ENCODE measurements around the gene PRKAA2. TPM values are rescaled to one million over a fixed set of nuclear protein-coding genes. Genes with fewer than 3 reads are reported as not detected.
A peak's percentile ranks its signal among the peaks of the same experiment; 100 is the strongest.

PRKAA2 gene
- total and polyA plus RNA-seq, 8 donors = 0.93 to 15.4 (median 5.8) TPM

- H3K36me3 ChIP-seq = no peaks in the 10 kb centered on the region
- peak in 1 of 2 donors; percentile 19 for DNase-seq
- intact Hi-C loops (cut with DNase I; ENCODE audit: low total_unique reads) = no loop called here
- no peak overlapping the region for H3K4me3 ChIP-seq
- peaks cover 0 to 18% (median 9%) of the 10 kb centered on the region in 3 donors for H3K27me3 ChIP-seq
- H3K27ac ChIP-seq = peak overlapping the region in 2 of 5 donors; percentile 74 to 87
- H3K4me1 ChIP-seq = peaks cover 5 to 43% (median 24%) of the 10 kb centered on the region in 4 donors
- TF ChIP-seq CTCF (IDR thresholded peaks at IDR 0.05) = no peak
- no peak for TF ChIP-seq POLR2AphosphoS5 (IDR thresholded peaks at IDR 0.05)
- no peak for TF ChIP-seq EP300 (IDR thresholded peaks at IDR 0.05)
- TF ChIP-seq POLR2A (IDR thresholded peaks at IDR 0.05) = no peak
- no peaks in the 10 kb centered on the region for H3K9me3 ChIP-seq
Measured at GRCh38 chr1:56643661-56644060, 1.5 kb upstream of the PRKAA2 start.

- intact Hi-C loops (cut with DNase I; ENCODE audit: low total_unique reads) = no loop called here
- H3K4me3 ChIP-seq = peak overlapping the region; percentile 71 to 82 (median 74)
- no peaks in the 10 kb centered on the region for H3K36me3 ChIP-seq
- H3K4me1 ChIP-seq = peaks cover 5 to 39% (median 21%) of the 10 kb centered on the region in 4 donors
- TF ChIP-seq POLR2AphosphoS5 (IDR thresholded peaks at IDR 0.05) (no peak), EP300 (IDR thresholded peaks at IDR 0.05) (no peak), POLR2A (IDR thresholded peaks at IDR 0.05) (no peak), CTCF (IDR thresholded peaks at IDR 0.05) (no peak)
- H3K27me3 ChIP-seq = peaks cover 0 to 18% (median 9%) of the 10 kb centered on the region in 3 donors
- 6 to 11% (median 8%) methylated on average over 23 of the region's 23 CpGs for WGBS, 5 donors
- peak overlapping the region; percentile 74 to 87 (median 82) for H3K27ac ChIP-seq
- no peaks in the 10 kb centered on the region for H3K9me3 ChIP-seq
- DNase-seq = peak in 1 of 2 donors; percentile 42
Measured at GRCh38 chr1:56644064-56644918, 823 bp upstream of the PRKAA2 start.

- 3 to 9% (median 4%) methylated on average over 16 to 18 of the region's 18 CpGs for WGBS, 5 donors
- H3K9me3 ChIP-seq = no peaks in the 10 kb centered on the region
- H3K27ac ChIP-seq = peak overlapping the region; percentile 74 to 87 (median 82)
- peak overlapping the region; percentile 71 to 82 (median 74) for H3K4me3 ChIP-seq
- H3K4me1 ChIP-seq = peaks cover 5 to 34% (median 18%) of the 10 kb centered on the region in 4 donors
- TF ChIP-seq POLR2A (IDR thresholded peaks at IDR 0.05) = no peak
- H3K36me3 ChIP-seq = no peaks in the 10 kb centered on the region
- peaks cover 0 to 18% (median 9%) of the 10 kb centered on the region in 3 donors for H3K27me3 ChIP-seq
- DNase-seq = peak; percentile 29 to 47
- intact Hi-C loops (cut with DNase I; ENCODE audit: low total_unique reads) = no loop called here
Measured at GRCh38 chr1:56645677-56646305, 677 bp downstream of the PRKAA2 start.

GRCh38 chr1:56646611-56647010, 1.5 kb downstream of the PRKAA2 start:
- 28 to 46% (median 36%) methylated on average over 3 of the region's 3 CpGs for WGBS, 5 donors
- Histone ChIP-seq H3K27me3 (peaks cover 0 to 18% (median 9%) of the 10 kb centered on the region in 3 donors), H3K27ac (peak overlapping the region in 2 of 5 donors; percentile 74 to 87), H3K9me3 (no peaks in the 10 kb centered on the region), H3K4me3 (peak overlapping the region in 2 of 4 donors; percentile 75 to 82), H3K4me1 (peaks cover 5 to 34% (median 18%) of the 10 kb centered on the region in 4 donors), H3K36me3 (no peaks in the 10 kb centered on the region)
- intact Hi-C loops (cut with DNase I; ENCODE audit: low total_unique reads) = no loop called here
- TF ChIP-seq CTCF (IDR thresholded peaks at IDR 0.05) (no peak), EP300 (IDR thresholded peaks at IDR 0.05) (no peak), POLR2AphosphoS5 (IDR thresholded peaks at IDR 0.05) (no peak), POLR2A (IDR thresholded peaks at IDR 0.05) (no peak)
- no peak for DNase-seq
